Measurements from ENCODE around the gene STRC.
"Not testable (repeated sequence)": the region's sequence is repeated elsewhere in the genome, so short reads cannot be mapped to it uniquely, and the experiment has no call there.

DNA sequence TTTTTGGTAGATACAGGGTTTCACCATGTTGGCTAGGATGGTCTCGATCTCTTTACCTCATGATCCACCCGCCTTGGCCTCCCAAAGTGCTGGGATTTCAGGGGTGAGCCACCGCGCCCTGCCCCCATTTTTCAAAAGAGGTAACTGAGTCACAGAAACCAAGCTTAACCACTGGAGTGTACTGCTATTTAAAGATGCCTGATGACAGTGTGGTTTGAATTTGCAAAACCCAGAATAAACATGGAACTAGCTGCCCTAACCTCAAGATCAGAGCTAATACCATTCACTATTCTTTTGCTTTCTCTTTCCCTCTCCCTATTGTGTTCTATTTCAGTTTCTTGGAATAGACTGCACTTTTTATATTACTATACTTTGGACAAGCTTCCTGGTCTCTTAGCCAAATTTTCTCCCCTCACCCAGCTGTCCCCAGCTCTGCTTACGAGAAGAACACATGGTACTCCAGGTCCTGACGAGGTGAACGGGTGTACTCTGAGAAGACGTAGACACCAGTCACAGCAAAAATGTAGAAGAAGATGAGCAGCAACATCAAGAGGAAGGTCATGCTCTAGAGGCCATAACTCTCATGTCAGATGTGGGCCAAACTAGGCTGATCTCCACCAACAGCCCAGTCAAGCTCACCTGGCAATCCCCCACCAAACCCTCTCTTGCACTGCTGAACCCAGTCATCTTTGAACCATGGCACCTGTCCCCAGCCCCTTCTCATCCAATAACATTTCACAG is 20.0 kb upstream of the STRC start:
- not testable (repeated sequence) for TF ChIP-seq CTCF, POLR2A (IDR thresholded peaks at IDR 0.05)
